SU-DHL-6 (cell line): ENCODE measurements around the gene MAP1LC3B2.

Source experiments
- H2AFZ ChIP-seq: fragments of 200-600 bp; sonication (generic); 2 replicates; pipeline ENCODE4 v1.6.1; 2014; ENCODE audit warnings: low read depth, mild to moderate bottlenecking, moderate library complexity, mixed read lengths, antibody characterized with exemption, low read length; ENCODE audit not compliant: severe bottlenecking
- H3F3A ChIP-seq: fragments of 200-600 bp; shearing (Covaris generic); 2 replicates; pipeline ENCODE4 v1.6.0; 2016; ENCODE audit warnings: antibody characterized with exemption, mild to moderate bottlenecking; ENCODE audit not compliant: insufficient read depth
- H3K27ac ChIP-seq: fragments of 200-600 bp; sonication (generic); 2 replicates; pipeline ENCODE4 v1.5.1; 2016; ENCODE audit warnings: low read depth, mild to moderate bottlenecking, low read length, moderate library complexity, mixed read lengths
- H3K27me3 ChIP-seq: fragments of 200-600 bp; sonication (generic), shearing (Covaris generic); 2 replicates; pipeline ENCODE4 v1.6.0; 2014; ENCODE audit warnings: mild to moderate bottlenecking, low read length
- H3K36me3 ChIP-seq: fragments of 200-600 bp; sonication (generic); 2 replicates; pipeline ENCODE4 v1.6.1; 2014; ENCODE audit warnings: mild to moderate bottlenecking, low read length, mixed read lengths
- H3K4me2 ChIP-seq: fragments of 300-600, 200-600 bp; shearing (Covaris generic), sonication (generic); 2 replicates; pipeline ENCODE4 v1.6.0; 2014; ENCODE audit warnings: low read length, low read depth, mild to moderate bottlenecking; ENCODE audit not compliant: poor library complexity, severe bottlenecking
- H3K4me3 ChIP-seq: fragments of 200-600 bp; sonication (generic); 2 replicates; pipeline ENCODE4 v1.5.1; 2014; ENCODE audit warnings: antibody characterized with exemption, low read length, mild to moderate bottlenecking, mixed read lengths; ENCODE audit not compliant: insufficient read depth, poor library complexity, severe bottlenecking
- H3K79me2 ChIP-seq: fragments of 200-600 bp; sonication (generic); 2 replicates; pipeline ENCODE4 v1.6.1; 2014; ENCODE audit warnings: mild to moderate bottlenecking, low read length, moderate library complexity; ENCODE audit not compliant: insufficient read depth
- H3K9ac ChIP-seq: fragments of 200-600 bp; sonication (generic); 2 replicates; pipeline ENCODE4 v1.7.0; 2014; ENCODE audit warnings: mild to moderate bottlenecking, low read length
- H3K9me2 ChIP-seq: fragments of 200-600 bp; sonication (generic); replicated peaks from 2 replicates; pipeline ENCODE4 v1.6.1; 2014; ENCODE audit warnings: low read length; ENCODE audit not compliant: insufficient read depth
- H3K9me3 ChIP-seq: fragments of 200-600 bp; sonication (generic); 2 replicates; pipeline ENCODE4 v1.6.1; 2014; ENCODE audit warnings: low read length, mixed read lengths; ENCODE audit not compliant: insufficient read depth
- H4K20me1 ChIP-seq: fragments of 200-600 bp; sonication (generic); 2 replicates; pipeline ENCODE4 v1.6.1; 2014; ENCODE audit warnings: low read depth, mild to moderate bottlenecking, antibody characterized with exemption, low read length, moderate library complexity, mixed read lengths
- CTCF ChIP-seq: fragments of 200-600 bp; sonication (generic); IDR thresholded peaks from one replicate; pipeline ENCODE4 v1.5.1; 2017; ENCODE audit warnings: antibody characterized with exemption, mild to moderate bottlenecking, low read length, moderate library complexity; ENCODE audit not compliant: insufficient read depth, poor library complexity, severe bottlenecking
- EZH2phosphoT487 ChIP-seq: fragments of 200-600 bp; sonication (generic), shearing (Covaris generic); conservative IDR thresholded peaks from 2 replicates; pipeline ENCODE4 v1.6.1; 2018; ENCODE audit warnings: mild to moderate bottlenecking, antibody characterized with exemption, low read length, moderate library complexity, mixed read lengths

MAP1LC3B2 gene

GRCh38 chr12:116525418-116526001 lies 33.7 kb upstream of the MAP1LC3B2 start:
- peaks cover 5% of the 10 kb centered on the region for H3K27me3 ChIP-seq
- no peak overlapping the region for H3K27ac ChIP-seq
- no peaks in the 10 kb centered on the region for H3F3A ChIP-seq
- H3K9ac ChIP-seq: no peak overlapping the region
- H2AFZ ChIP-seq: no peak overlapping the region
- H3K4me3 ChIP-seq: no peak overlapping the region
- H3K36me3 ChIP-seq: no peaks in the 10 kb centered on the region
- no peak overlapping the region for H3K4me2 ChIP-seq
- no peaks in the 10 kb centered on the region for H3K9me2 ChIP-seq
- TF ChIP-seq CTCF: no peak
- no peak for TF ChIP-seq EZH2phosphoT487
- no peaks in the 10 kb centered on the region for H3K9me3 ChIP-seq
- H3K79me2 ChIP-seq: no peaks in the 10 kb centered on the region
- H4K20me1 ChIP-seq: no peaks in the 10 kb centered on the region

GRCh38 chr12:116528065-116528464 lies 31.1 kb upstream of the MAP1LC3B2 start:
- Histone ChIP-seq H3K9me3 (no peaks in the 10 kb centered on the region), H3K36me3 (no peaks in the 10 kb centered on the region), H3K4me2 (no peak overlapping the region), H3K79me2 (no peaks in the 10 kb centered on the region), H3K9me2 (no peaks in the 10 kb centered on the region), H3K27me3 (peaks cover 5% of the 10 kb centered on the region; the same call in 1 of the 2 replicates), H3F3A (no peaks in the 10 kb centered on the region), H3K9ac (no peak overlapping the region), H4K20me1 (no peaks in the 10 kb centered on the region), H3K4me3 (no peak overlapping the region), H2AFZ (no peak overlapping the region), H3K27ac (no peak overlapping the region)
- no peak for TF ChIP-seq EZH2phosphoT487
- no peak for TF ChIP-seq CTCF

GRCh38 chr12:116528498-116528897 lies 30.7 kb upstream of the MAP1LC3B2 start:
- no peak overlapping the region for H3K9ac ChIP-seq
- TF ChIP-seq EZH2phosphoT487 (no peak), CTCF (no peak)
- no peak overlapping the region for H3K27ac ChIP-seq
- H3K9me2 ChIP-seq: no peaks in the 10 kb centered on the region
- H3K4me3 ChIP-seq: no peak overlapping the region
- no peak overlapping the region for H3K4me2 ChIP-seq
- no peaks in the 10 kb centered on the region for H3F3A ChIP-seq
- H3K9me3 ChIP-seq: no peaks in the 10 kb centered on the region
- H3K27me3 ChIP-seq: peaks cover 5% of the 10 kb centered on the region; the same call in 1 of the 2 replicates
- H3K79me2 ChIP-seq: no peaks in the 10 kb centered on the region
- no peaks in the 10 kb centered on the region for H3K36me3 ChIP-seq
- H4K20me1 ChIP-seq: no peaks in the 10 kb centered on the region
- no peak overlapping the region for H2AFZ ChIP-seq
